Measurements from ENCODE around the gene HAVCR2. TPM values are rescaled to one million over a fixed set of nuclear protein-coding genes. Genes with fewer than 3 reads are reported as not detected.

The HAVCR2 gene
- 0.28 to 0.34 TPM (median 0.30 TPM) in 5 replicates for total RNA-seq (2022; extraction: Qiagen RNA extraction)

DNA sequence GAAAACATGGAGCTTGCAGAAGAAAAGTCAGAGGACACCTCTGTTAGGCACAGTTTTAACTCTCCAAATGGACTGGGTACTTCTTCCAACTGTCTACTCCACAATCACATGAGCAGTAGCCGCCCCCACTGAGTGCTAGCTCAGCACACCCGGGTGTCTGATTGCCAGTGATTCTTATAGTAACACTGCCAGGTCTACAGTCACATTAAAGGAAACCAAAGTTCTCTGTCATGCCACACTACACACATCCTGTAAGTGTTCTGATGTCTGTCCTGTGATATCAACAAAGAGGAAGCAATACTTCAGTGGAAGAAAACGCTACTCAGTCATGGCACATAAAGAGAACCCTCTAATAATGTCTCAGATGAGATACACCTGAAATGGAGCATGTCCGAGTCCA is at the start of gene HAVCR2:
Gene HAVCR2, minus strand, starts transcription at position 69 of the 400 bp plus-strand sequence. Its CDS starts 61 bp downstream, at position 8.

DNA sequence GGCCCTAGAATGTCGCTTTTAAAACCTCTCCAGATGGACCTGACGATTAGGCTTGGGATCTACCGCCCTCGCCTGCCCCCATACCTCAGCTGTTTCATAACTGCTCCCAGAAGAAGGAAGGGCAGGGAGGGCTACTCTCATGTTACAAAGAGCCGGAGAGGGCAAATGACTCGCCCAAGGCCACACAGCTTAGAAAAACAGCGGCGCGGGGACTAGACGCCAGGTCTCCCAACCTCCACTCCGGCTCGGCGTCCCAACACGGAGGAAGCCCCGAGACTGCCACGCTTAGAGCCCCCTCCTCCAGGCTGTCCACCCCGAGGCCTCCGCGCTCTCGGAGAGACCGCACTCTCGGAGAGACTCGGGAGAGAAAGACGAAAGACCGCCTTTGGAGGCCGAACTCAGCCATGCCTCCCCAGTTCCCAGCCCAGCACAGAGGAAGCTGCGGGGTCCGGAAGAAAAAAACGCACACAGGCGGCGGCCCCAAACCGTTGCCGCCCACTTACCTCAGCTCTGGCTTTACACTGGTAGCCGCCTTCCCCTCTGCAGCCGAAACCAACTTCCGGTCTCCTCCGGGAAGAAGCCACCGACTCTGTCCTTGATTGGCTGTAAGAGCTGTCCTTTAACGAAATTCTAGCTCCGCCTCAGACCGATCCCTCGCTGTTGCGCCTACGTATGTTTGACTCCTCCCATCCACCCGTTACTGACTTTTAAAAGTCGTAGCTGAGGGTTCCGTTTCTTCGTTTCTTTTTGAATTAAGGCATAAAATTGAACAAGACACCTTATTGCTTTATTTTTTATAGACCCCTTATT is 33.7 kb upstream of the HAVCR2 start, which contains the start of gene MED7:
Gene MED7, minus strand, starts transcription at position 549 of the 810 bp plus-strand sequence. CDS start 3,434 bp downstream, outside the sequence.

GRCh38 chr5:157059093-157059539 is 49.7 kb downstream of the HAVCR2 start, which contains the start of gene HAVCR1:
TSS of gene HAVCR1 (minus strand) at chr5:157059116. CDS start at chr5:157057943, 1,173 bp downstream.

Other genes with a start within 250 kb of the HAVCR2 start
- gene TIMD4, start 145.8 kb downstream of the HAVCR2 start, total RNA-seq (2022; extraction: Qiagen RNA extraction), result 0.74 to 1.6 TPM (median 1.1 TPM) in 5 replicates
- 28.4 to 34.3 TPM (median 32.1 TPM) in 5 replicates for gene HAVCR1, start 49.9 kb downstream of the HAVCR2 start, total RNA-seq (2022; extraction: Qiagen RNA extraction)
- gene MED7, start 33.8 kb upstream of the HAVCR2 start, total RNA-seq (2022; extraction: Qiagen RNA extraction), result 13.5 to 21.0 TPM (median 15.1 TPM) in 5 replicates
- not detected in 5 replicates for gene GARIN3, start 57.2 kb upstream of the HAVCR2 start, total RNA-seq (2022; extraction: Qiagen RNA extraction)
- 0.05 TPM in 3 of 5 replicates, not detected in the others for gene ITK, start 71.8 kb upstream of the HAVCR2 start, total RNA-seq (2022; extraction: Qiagen RNA extraction)
- gene CYFIP2, start 157.1 kb upstream of the HAVCR2 start, total RNA-seq (2022; extraction: Qiagen RNA extraction), result 14.4 to 23.0 TPM (median 20.6 TPM) in 5 replicates

Measured in A549 treated with Mapracorat at 1 μM for 4 hours (cell line).